Sigmoid colon (tissue), 4 donors: ENCODE measurements around the gene MIEN1.

Experiments
- EP300 ChIP-seq, 4 donors: sonication (generic); formaldehyde crosslinking; IDR thresholded peaks; one replicate each; pipeline ENCODE4 v1.6.1; 2017; ENCODE audit warnings: antibody characterized with exemption in 4 of 4
- POLR2A ChIP-seq, 2 donors: fragments of 450-650 bp; IDR thresholded peaks; one replicate each; pipeline ENCODE4 v1.6.1; 2016; ENCODE audit warnings: antibody characterized with exemption in 2 of 2, mild to moderate bottlenecking in 2 of 2, moderate library complexity in 2 of 2
- TF ChIP-seq, protein P1 (sequence below), 4 experiments: fragments of 450-650 bp in 3 of 4; fragments of 200-600 bp in 1 of 4; IDR thresholded peaks; one replicate each; pipeline ENCODE4 v1.5.1; 2016 to 2019; ENCODE audit warnings: antibody characterized with exemption in 4 of 4, mild to moderate bottlenecking in 3 of 4, moderate library complexity in 2 of 4

DNA sequence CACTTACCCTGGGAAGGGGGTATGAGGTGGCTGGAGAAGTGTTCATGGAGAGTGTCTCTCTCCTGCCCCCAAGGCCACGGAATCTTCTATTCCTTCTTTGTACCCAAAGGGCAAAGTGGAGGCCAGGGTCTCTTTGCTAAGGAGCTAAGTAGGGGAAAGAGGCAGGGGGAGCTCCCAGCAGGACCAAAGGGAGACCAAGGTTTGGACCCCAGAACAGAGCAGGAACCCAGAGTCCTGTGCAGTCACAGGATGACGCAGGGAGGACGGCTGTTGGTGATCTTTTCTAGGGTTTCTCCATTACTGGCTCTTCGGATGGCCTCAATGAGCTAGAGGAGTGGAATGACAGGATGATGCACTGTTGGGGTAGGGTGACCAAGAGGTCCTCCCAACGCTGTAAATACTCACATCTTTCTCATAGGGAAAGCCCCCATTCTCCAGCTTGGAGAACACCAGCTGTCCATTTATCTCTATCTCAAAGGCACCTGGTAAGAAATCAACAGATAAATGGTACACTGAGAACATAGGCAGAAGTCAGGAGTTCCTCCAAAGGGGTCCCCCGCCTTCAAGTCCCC is 966 bp downstream of the MIEN1 start:
- TF ChIP-seq, protein P1, sequence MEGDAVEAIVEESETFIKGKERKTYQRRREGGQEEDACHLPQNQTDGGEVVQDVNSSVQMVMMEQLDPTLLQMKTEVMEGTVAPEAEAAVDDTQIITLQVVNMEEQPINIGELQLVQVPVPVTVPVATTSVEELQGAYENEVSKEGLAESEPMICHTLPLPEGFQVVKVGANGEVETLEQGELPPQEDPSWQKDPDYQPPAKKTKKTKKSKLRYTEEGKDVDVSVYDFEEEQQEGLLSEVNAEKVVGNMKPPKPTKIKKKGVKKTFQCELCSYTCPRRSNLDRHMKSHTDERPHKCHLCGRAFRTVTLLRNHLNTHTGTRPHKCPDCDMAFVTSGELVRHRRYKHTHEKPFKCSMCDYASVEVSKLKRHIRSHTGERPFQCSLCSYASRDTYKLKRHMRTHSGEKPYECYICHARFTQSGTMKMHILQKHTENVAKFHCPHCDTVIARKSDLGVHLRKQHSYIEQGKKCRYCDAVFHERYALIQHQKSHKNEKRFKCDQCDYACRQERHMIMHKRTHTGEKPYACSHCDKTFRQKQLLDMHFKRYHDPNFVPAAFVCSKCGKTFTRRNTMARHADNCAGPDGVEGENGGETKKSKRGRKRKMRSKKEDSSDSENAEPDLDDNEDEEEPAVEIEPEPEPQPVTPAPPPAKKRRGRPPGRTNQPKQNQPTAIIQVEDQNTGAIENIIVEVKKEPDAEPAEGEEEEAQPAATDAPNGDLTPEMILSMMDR (IDR thresholded peaks at IDR 0.05), result no peak
- TF ChIP-seq POLR2A (IDR thresholded peaks at IDR 0.05) (no peak), EP300 (IDR thresholded peaks at IDR 0.05) (no peak)
